ENCODE data around the gene MED10. TPM values are rescaled to one million over a fixed set of nuclear protein-coding genes. Genes with fewer than 3 reads are reported as not detected.

MED10 gene
- total RNA-seq, 2 experiments from 2014 or later: 97.2 to 98.0 TPM

GRCh38 chr5:6395621-6396020 lies 17.3 kb upstream of the MED10 start:
- no peak overlapping the region for H3K4me3 ChIP-seq (ENCODE audit: low read length)
- H3K4me1 ChIP-seq (ENCODE audit: insufficient read depth, low read length): no peaks in the 10 kb centered on the region
- no peak overlapping the region for H3K27ac ChIP-seq (ENCODE audit: low read depth in 1 of 2, low read length in 2 of 2)
- Mint-ChIP-seq H3K27me3 (peaks cover 37% of the 10 kb centered on the region), H3K4me1 (ENCODE audit: low read depth) (no peaks in the 10 kb centered on the region), H3K4me3 (no peak overlapping the region), H3K9me3 (no peaks in the 10 kb centered on the region), H3K36me3 (ENCODE audit: low read depth) (no peaks in the 10 kb centered on the region), H3K27ac (no peak overlapping the region)
- no peaks in the 10 kb centered on the region for H3K9me3 ChIP-seq (ENCODE audit: control insufficient read depth in 1 of 2, insufficient read depth in 1 of 2, low read length in 2 of 2)
- TF ChIP-seq CTCF (IDR thresholded peaks at IDR 0.05): no peak
- ChIA-PET POLR2A (no interaction called here), CTCF (no interaction called here)
- DNase-seq: no peak
- H3K36me3 ChIP-seq (ENCODE audit: insufficient read depth, low read length): no peaks in the 10 kb centered on the region
- intact Hi-C loops (cut with DNase I, micrococcal nuclease): no loop called here
- no peak for ATAC-seq (ENCODE audit: poor library complexity)
- peaks cover 3 to 11% of the 10 kb centered on the region in 2 experiments for H3K27me3 ChIP-seq (ENCODE audit: control insufficient read depth in 1 of 2, insufficient read depth in 2 of 2, low read length in 2 of 2)

DNA sequence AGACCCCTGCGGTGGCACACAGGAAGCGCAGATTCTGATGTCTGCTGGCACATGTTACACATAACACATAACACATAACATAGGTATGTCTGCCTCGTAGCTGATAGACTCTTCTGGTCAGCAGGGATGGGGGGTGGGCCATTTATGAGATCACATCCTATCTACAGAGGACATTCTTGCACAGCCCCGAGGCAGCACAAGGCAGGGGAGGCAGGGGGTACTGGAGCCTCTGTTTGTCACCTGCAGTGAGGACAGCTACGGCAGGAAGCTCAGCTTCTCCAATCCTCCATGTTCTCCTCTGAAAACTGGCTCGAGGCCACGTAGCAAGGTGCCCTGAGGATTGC lies 16.7 kb upstream of the MED10 start:
- Histone ChIP-seq H3K4me1 (ENCODE audit: insufficient read depth, low read length) (no peaks in the 10 kb centered on the region), H3K36me3 (ENCODE audit: insufficient read depth, low read length) (no peaks in the 10 kb centered on the region), H3K27me3 (ENCODE audit: control insufficient read depth in 1 of 2, insufficient read depth in 2 of 2, low read length in 2 of 2) (peaks cover 3 to 9% of the 10 kb centered on the region in 2 experiments), H3K9me3 (ENCODE audit: control insufficient read depth in 1 of 2, insufficient read depth in 1 of 2, low read length in 2 of 2) (no peaks in the 10 kb centered on the region), H3K4me3 (ENCODE audit: low read length) (no peak overlapping the region), H3K27ac (ENCODE audit: low read depth in 1 of 2, low read length in 2 of 2) (no peak overlapping the region)
- intact Hi-C loops (cut with DNase I, micrococcal nuclease): no loop called here
- Mint-ChIP-seq H3K36me3 (ENCODE audit: low read depth) (no peaks in the 10 kb centered on the region), H3K27me3 (peaks cover 43% of the 10 kb centered on the region), H3K4me1 (ENCODE audit: low read depth) (no peaks in the 10 kb centered on the region), H3K27ac (no peak overlapping the region), H3K9me3 (no peaks in the 10 kb centered on the region), H3K4me3 (no peak overlapping the region)
- no peak for DNase-seq
- TF ChIP-seq CTCF (IDR thresholded peaks at IDR 0.05): no peak
- ATAC-seq (ENCODE audit: poor library complexity): no peak
- ChIA-PET CTCF (no interaction called here), POLR2A (no interaction called here)

- Mint-ChIP-seq H3K27ac (no peak overlapping the region), H3K4me3 (no peak overlapping the region), H3K36me3 (ENCODE audit: low read depth) (no peaks in the 10 kb centered on the region), H3K4me1 (ENCODE audit: low read depth) (no peaks in the 10 kb centered on the region), H3K27me3 (peaks cover 48% of the 10 kb centered on the region), H3K9me3 (no peaks in the 10 kb centered on the region)
- intact Hi-C loops (cut with DNase I, micrococcal nuclease): no loop called here
- Histone ChIP-seq H3K27me3 (ENCODE audit: control insufficient read depth in 1 of 2, insufficient read depth in 2 of 2, low read length in 2 of 2) (peaks cover 3 to 9% of the 10 kb centered on the region in 2 experiments), H3K36me3 (ENCODE audit: insufficient read depth, low read length) (no peaks in the 10 kb centered on the region), H3K4me1 (ENCODE audit: insufficient read depth, low read length) (no peaks in the 10 kb centered on the region), H3K27ac (ENCODE audit: low read depth in 1 of 2, low read length in 2 of 2) (no peak overlapping the region), H3K9me3 (ENCODE audit: control insufficient read depth in 1 of 2, insufficient read depth in 1 of 2, low read length in 2 of 2) (no peaks in the 10 kb centered on the region), H3K4me3 (ENCODE audit: low read length) (no peak overlapping the region)
- DNase-seq: no peak
- ChIA-PET POLR2A (no interaction called here), CTCF (no interaction called here)
- ATAC-seq (ENCODE audit: poor library complexity): no peak
- no peak for TF ChIP-seq CTCF (IDR thresholded peaks at IDR 0.05)
Observed at GRCh38 chr5:6394429-6395101, 16.2 kb upstream of the MED10 start.

Data from CD4-positive, alpha-beta T cell (primary cell).